ENCODE data around the gene PROX2.

PROX2 gene

GRCh38 chr14:74879427-74880182 lies 3.7 kb upstream of the PROX2 start:
- no peak for DNase-seq (ENCODE audit: low read depth in 2 of 3, low spot score in 2 of 3)

- no peak for DNase-seq (ENCODE audit: low read depth in 2 of 3, low spot score in 2 of 3)
These were observed 741 bp downstream of the PROX2 start for GRCh38 chr14:74875204-74875603.

- DNase-seq (ENCODE audit: low read depth in 2 of 3, low spot score in 2 of 3): no peak
These were observed 4.1 kb downstream of the PROX2 start for GRCh38 chr14:74871819-74872218.

GRCh38 chr14:74868739-74869138 lies 7.2 kb downstream of the PROX2 start:
- DNase-seq (ENCODE audit: low read depth in 2 of 3, low spot score in 2 of 3): no peak

GRCh38 chr14:74867673-74868072 lies 8.3 kb downstream of the PROX2 start:
- peak in 2 of 3 experiments; percentile 24 to 36 for DNase-seq (ENCODE audit: low read depth in 2 of 3, low spot score in 2 of 3)

GRCh38 chr14:74866708-74867389 lies 9.1 kb downstream of the PROX2 start:
- DNase-seq (ENCODE audit: low read depth in 2 of 3, low spot score in 2 of 3): no peak

- DNase-seq (ENCODE audit: low read depth in 2 of 3, low spot score in 2 of 3): no peak
These were observed 10.8 kb downstream of the PROX2 start for GRCh38 chr14:74865156-74865555.

GRCh38 chr14:74864198-74864597 lies 11.7 kb downstream of the PROX2 start:
- no peak for DNase-seq (ENCODE audit: low read depth in 2 of 3, low spot score in 2 of 3)

- DNase-seq (ENCODE audit: low read depth in 2 of 3, low spot score in 2 of 3): no peak
These were observed 12.7 kb downstream of the PROX2 start for GRCh38 chr14:74863274-74863673.

- no peak for DNase-seq (ENCODE audit: low read depth in 2 of 3, low spot score in 2 of 3)
These were observed 14.2 kb downstream of the PROX2 start for GRCh38 chr14:74861734-74862090.

- DNase-seq (ENCODE audit: low read depth in 2 of 3, low spot score in 2 of 3): peak; percentile 61 to 100 (median 99)
These were observed 14.8 kb downstream of the PROX2 start for GRCh38 chr14:74860899-74861733.

- no peak for DNase-seq (ENCODE audit: low read depth in 2 of 3, low spot score in 2 of 3)
These were observed 16.0 kb downstream of the PROX2 start for GRCh38 chr14:74859757-74860552.

GRCh38 chr14:74858022-74858421 lies 17.9 kb downstream of the PROX2 start:
- DNase-seq (ENCODE audit: low read depth in 2 of 3, low spot score in 2 of 3): no peak

GRCh38 chr14:74856366-74856765 lies 19.6 kb downstream of the PROX2 start:
- DNase-seq (ENCODE audit: low read depth in 2 of 3, low spot score in 2 of 3): no peak

- no peak for DNase-seq (ENCODE audit: low read depth in 2 of 3, low spot score in 2 of 3)
These were observed 20.0 kb downstream of the PROX2 start for GRCh38 chr14:74855945-74856344.

GRCh38 chr14:74855021-74855420 lies 20.9 kb downstream of the PROX2 start:
- DNase-seq (ENCODE audit: low read depth in 2 of 3, low spot score in 2 of 3): no peak

GRCh38 chr14:74853581-74853980 lies 22.4 kb downstream of the PROX2 start:
- DNase-seq (ENCODE audit: low read depth in 2 of 3, low spot score in 2 of 3): no peak

- DNase-seq (ENCODE audit: low read depth in 2 of 3, low spot score in 2 of 3): no peak
These were observed 22.9 kb downstream of the PROX2 start for GRCh38 chr14:74852922-74853530.

- DNase-seq (ENCODE audit: low read depth in 2 of 3, low spot score in 2 of 3): no peak
These were observed 27.2 kb downstream of the PROX2 start for GRCh38 chr14:74848768-74849167.

GRCh38 chr14:74846968-74847665 lies 28.8 kb downstream of the PROX2 start:
- DNase-seq (ENCODE audit: low read depth in 2 of 3, low spot score in 2 of 3): no peak

All from activated CD8-positive, alpha-beta memory T cell treated with anti-CD3 and anti-CD28 coated beads for 48 hours (primary cell).